ENCODE results near the gene PER2. TPM values are rescaled to one million over a fixed set of nuclear protein-coding genes. Genes with fewer than 3 reads are reported as not detected.

The PER2 gene
- total and polyA plus RNA-seq, 10 of the 15 experiments (the other 5 are each of a cell fraction or from before 2014, with no cell fraction given) = 1.5 to 15.1 (median 4.6) TPM

GRCh38 chr2:238239863-238240756 lies 48.3 kb downstream of the PER2 start, which contains the start of gene HES6 (continued):
- TF ChIP-seq HSF1 (IDR thresholded peaks at IDR 0.05; ENCODE audit: low read depth, low read length) (no peak), ZBTB40 (IDR thresholded peaks at IDR 0.05; ENCODE audit: borderline replicate concordance) (no peak), IKZF2 (IDR thresholded peaks at IDR 0.05) (no peak), NR2F1 (conservative IDR thresholded peaks at IDR 0.05) (peak; percentile 38; the same call in 1 of the 2 replicates), NFYB (IDR thresholded peaks at IDR 0.05; ENCODE audit: insufficient read depth, low read depth, low read length) (peak; percentile 90), DPF2 (IDR thresholded peaks at IDR 0.05) (peak; percentile 66), RELB (IDR thresholded peaks at IDR 0.05; ENCODE audit: low read depth) (no peak), TARDBP (IDR thresholded peaks at IDR 0.05; ENCODE audit: borderline replicate concordance) (no peak), EZH2 (IDR thresholded peaks at IDR 0.05; ENCODE audit: borderline replicate concordance, control insufficient read depth, low read depth, low read length) (no peak), ZNF24 (IDR thresholded peaks at IDR 0.05) (peak; percentile 88), HCFC1 (IDR thresholded peaks at IDR 0.05; ENCODE audit: low read length) (no peak), IKZF1 (conservative IDR thresholded peaks at IDR 0.05) (peak; percentile 89), NFYA (IDR thresholded peaks at IDR 0.05; ENCODE audit: borderline replicate concordance, low read depth, low read length) (no peak), BMI1 (IDR thresholded peaks at IDR 0.05; ENCODE audit: borderline replicate concordance) (no peak), YBX1 (IDR thresholded peaks at IDR 0.05) (no peak), IRF5 (IDR thresholded peaks at IDR 0.05; ENCODE audit: borderline replicate concordance) (no peak), SMARCA5 (IDR thresholded peaks at IDR 0.05) (0 out of 2 replicates have a peak, but pooled peaks have one; percentile 37), HDAC2 (IDR thresholded peaks at IDR 0.05) (no peak)

Measured in GM12878 (cell line).